ENCODE measurements around the gene VRK1.

VRK1 gene

GRCh38 chr14:96847451-96847850 is 50.3 kb downstream of the VRK1 start:
- no peak for ATAC-seq

DNA sequence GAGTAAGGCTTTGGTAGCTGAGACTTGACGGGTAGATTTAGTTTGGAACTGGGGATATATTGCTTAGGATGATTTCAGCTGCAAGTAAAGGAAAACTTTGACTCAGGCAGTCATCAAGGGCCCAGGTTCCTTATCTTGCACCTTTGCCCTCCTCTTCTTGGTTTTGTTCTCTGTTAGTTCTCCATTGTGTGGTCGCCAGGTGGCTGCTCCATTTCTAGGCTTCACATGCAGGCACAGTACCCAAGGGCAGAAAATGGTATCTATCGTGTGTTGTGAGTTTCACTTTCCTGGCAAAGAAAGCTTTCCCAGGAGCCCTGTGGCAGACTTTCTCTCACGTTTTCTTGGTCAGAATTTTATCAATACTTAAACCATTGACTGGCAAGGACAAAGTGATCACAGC is 50.8 kb downstream of the VRK1 start:
- ATAC-seq = no peak
- no peak for TF ChIP-seq SNAI2 (CRISPR knock-in tag; IDR thresholded peaks at IDR 0.05)
- no peak for TF ChIP-seq OSR1 (CRISPR knock-in tag; IDR thresholded peaks at IDR 0.05)
- TF ChIP-seq, protein P1, sequence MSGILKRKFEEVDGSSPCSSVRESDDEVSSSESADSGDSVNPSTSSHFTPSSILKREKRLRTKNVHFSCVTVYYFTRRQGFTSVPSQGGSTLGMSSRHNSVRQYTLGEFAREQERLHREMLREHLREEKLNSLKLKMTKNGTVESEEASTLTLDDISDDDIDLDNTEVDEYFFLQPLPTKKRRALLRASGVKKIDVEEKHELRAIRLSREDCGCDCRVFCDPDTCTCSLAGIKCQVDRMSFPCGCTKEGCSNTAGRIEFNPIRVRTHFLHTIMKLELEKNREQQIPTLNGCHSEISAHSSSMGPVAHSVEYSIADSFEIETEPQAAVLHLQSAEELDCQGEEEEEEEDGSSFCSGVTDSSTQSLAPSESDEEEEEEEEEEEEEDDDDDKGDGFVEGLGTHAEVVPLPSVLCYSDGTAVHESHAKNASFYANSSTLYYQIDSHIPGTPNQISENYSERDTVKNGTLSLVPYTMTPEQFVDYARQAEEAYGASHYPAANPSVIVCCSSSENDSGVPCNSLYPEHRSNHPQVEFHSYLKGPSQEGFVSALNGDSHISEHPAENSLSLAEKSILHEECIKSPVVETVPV (CRISPR knock-in tag; IDR thresholded peaks at IDR 0.05) = no peak
- no peak for TF ChIP-seq BACH2 (CRISPR knock-in tag; IDR thresholded peaks at IDR 0.05; ENCODE audit: borderline replicate concordance)
- no peak for TF ChIP-seq ZNF70 (CRISPR knock-in tag; IDR thresholded peaks at IDR 0.05)
- TF ChIP-seq ISL1 (CRISPR knock-in tag; IDR thresholded peaks at IDR 0.05) = no peak
- TF ChIP-seq ZNF565 (CRISPR knock-in tag; conservative IDR thresholded peaks at IDR 0.05; ENCODE audit: low read depth) = no peak
- TF ChIP-seq PPARA (CRISPR knock-in tag; IDR thresholded peaks at IDR 0.05; ENCODE audit: borderline replicate concordance) = no peak

More at GRCh38 chr14:96847451-96847850, 50.3 kb downstream of the VRK1 start:
- TF ChIP-seq ESRRG (CRISPR knock-in tag; IDR thresholded peaks at IDR 0.05) (no peak), ZFP30 (CRISPR knock-in tag; IDR thresholded peaks at IDR 0.05) (no peak), PPARA (CRISPR knock-in tag; IDR thresholded peaks at IDR 0.05; ENCODE audit: borderline replicate concordance) (no peak)

DNA sequence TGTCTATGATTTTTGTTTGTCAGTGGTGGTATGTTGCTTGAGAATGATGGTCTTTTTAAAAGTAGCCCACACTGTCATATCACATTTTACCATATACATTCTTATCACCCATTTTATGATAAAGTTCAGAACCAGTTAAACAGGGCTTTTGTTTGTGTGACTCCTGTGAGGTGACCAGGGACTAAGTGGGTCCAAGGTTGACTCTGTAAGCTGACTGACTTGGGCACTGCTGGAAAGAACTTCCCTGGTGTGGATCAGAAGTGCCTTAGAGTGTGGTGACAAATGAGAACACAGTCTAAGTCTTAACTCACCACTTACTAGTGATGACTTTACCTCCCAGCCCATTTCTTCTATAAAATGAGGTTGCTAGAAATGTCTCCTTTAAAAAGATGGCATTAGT is 52.6 kb downstream of the VRK1 start:
- no peak for ATAC-seq
- TF ChIP-seq ZFP30 (CRISPR knock-in tag; IDR thresholded peaks at IDR 0.05) (no peak), TCF4 (CRISPR knock-in tag; IDR thresholded peaks at IDR 0.05; ENCODE audit: borderline replicate concordance) (no peak), SNAI2 (CRISPR knock-in tag; IDR thresholded peaks at IDR 0.05) (no peak), CSDC2 (CRISPR knock-in tag; IDR thresholded peaks at IDR 0.05) (no peak), ESRRG (CRISPR knock-in tag; IDR thresholded peaks at IDR 0.05) (no peak), GLIS3 (CRISPR knock-in tag; IDR thresholded peaks at IDR 0.05) (no peak), CREB5 (CRISPR knock-in tag; IDR thresholded peaks at IDR 0.05; ENCODE audit: low read depth) (no peak)
- TF ChIP-seq, protein P2, sequence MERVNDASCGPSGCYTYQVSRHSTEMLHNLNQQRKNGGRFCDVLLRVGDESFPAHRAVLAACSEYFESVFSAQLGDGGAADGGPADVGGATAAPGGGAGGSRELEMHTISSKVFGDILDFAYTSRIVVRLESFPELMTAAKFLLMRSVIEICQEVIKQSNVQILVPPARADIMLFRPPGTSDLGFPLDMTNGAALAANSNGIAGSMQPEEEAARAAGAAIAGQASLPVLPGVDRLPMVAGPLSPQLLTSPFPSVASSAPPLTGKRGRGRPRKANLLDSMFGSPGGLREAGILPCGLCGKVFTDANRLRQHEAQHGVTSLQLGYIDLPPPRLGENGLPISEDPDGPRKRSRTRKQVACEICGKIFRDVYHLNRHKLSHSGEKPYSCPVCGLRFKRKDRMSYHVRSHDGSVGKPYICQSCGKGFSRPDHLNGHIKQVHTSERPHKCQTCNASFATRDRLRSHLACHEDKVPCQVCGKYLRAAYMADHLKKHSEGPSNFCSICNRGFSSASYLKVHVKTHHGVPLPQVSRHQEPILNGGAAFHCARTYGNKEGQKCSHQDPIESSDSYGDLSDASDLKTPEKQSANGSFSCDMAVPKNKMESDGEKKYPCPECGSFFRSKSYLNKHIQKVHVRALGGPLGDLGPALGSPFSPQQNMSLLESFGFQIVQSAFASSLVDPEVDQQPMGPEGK (CRISPR knock-in tag; IDR thresholded peaks at IDR 0.05; ENCODE audit: borderline replicate concordance) = no peak

DNA sequence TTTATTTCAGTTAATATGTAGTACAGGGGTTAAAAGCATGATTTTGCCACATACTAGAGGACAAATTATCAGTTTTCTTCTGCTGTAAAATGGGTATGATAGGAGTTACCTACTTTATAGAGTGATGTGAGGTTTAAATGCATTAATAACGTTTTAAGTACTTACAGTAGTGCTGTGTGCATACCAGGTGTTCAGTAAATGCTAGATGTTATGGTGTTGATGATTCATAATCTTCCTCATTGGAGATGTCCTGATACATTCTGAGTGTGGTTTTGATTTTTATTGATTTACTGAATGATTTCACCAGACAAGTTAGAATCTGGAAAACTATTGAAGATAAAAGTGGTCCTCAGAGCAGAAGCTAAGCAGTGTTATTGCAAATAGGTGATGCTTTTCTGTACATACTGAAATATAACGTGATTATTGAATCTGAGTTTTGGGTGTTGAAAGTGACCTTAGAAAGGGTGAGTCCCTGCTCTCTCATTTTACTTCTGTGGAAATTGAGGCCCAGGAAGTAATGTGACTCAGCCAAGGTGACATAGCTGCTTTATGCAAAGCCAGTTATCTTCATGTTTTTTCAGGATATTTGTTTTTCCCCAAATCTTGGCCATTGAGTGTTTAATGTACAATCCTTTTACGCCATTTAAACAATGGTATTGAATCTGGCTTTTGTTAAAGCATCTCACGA is 54.7 kb downstream of the VRK1 start:
- TF ChIP-seq CSDC2 (CRISPR knock-in tag; IDR thresholded peaks at IDR 0.05) (no peak), SNAI2 (CRISPR knock-in tag; IDR thresholded peaks at IDR 0.05) (no peak), TOX (CRISPR knock-in tag; IDR thresholded peaks at IDR 0.05; ENCODE audit: borderline replicate concordance) (no peak), ZNF565 (CRISPR knock-in tag; conservative IDR thresholded peaks at IDR 0.05; ENCODE audit: low read depth) (no peak), OSR1 (CRISPR knock-in tag; IDR thresholded peaks at IDR 0.05) (no peak), ZFP3 (CRISPR knock-in tag; IDR thresholded peaks at IDR 0.05) (no peak), GLIS3 (CRISPR knock-in tag; IDR thresholded peaks at IDR 0.05) (no peak), ESRRG (CRISPR knock-in tag; IDR thresholded peaks at IDR 0.05) (no peak)
- TF ChIP-seq, protein P1 (CRISPR knock-in tag; IDR thresholded peaks at IDR 0.05) = no peak
- TF ChIP-seq, protein P3, sequence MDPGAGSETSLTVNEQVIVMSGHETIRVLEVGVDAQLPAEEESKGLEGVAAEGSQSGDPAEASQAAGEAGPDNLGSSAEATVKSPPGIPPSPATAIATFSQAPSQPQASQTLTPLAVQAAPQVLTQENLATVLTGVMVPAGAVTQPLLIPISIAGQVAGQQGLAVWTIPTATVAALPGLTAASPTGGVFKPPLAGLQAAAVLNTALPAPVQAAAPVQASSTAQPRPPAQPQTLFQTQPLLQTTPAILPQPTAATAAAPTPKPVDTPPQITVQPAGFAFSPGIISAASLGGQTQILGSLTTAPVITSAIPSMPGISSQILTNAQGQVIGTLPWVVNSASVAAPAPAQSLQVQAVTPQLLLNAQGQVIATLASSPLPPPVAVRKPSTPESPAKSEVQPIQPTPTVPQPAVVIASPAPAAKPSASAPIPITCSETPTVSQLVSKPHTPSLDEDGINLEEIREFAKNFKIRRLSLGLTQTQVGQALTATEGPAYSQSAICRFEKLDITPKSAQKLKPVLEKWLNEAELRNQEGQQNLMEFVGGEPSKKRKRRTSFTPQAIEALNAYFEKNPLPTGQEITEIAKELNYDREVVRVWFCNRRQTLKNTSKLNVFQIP (CRISPR knock-in tag; IDR thresholded peaks at IDR 0.05; ENCODE audit: borderline replicate concordance, low read depth) = no peak
- TF ChIP-seq, protein P2 (CRISPR knock-in tag; IDR thresholded peaks at IDR 0.05; ENCODE audit: borderline replicate concordance) = no peak
- no peak for ATAC-seq

Measured in SK-N-SH treated with all-trans-retinoic acid at 6 μM for 48 hours (cell line).